ENCODE data around the gene ORAI2.
"Not testable (repeated sequence)": the region's sequence is repeated elsewhere in the genome, so short reads cannot be mapped to it uniquely, and the experiment has no call there.

The ORAI2 gene

DNA sequence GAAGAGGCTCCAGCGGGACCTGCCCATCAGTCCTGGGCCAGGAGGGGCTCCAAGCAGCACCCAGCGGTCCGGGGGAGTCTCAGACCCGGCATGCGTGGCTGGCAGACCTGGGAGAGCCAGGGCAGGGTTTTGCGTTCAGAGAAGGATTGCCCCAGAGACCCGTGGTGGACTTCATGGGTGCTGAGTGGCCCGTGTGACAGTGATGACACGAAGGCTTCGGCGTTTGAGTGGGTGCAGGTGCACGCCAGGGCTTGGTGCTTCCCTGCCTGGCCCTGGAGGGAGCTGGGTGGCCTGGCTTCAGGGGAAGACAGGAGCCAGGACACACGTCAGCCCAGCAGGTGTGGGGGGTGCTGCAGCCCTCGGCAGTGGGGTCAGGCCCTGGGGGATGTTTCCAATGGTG is 13.9 kb downstream of the ORAI2 start:
- no peak for DNase-seq

- no peak for DNase-seq
Measured at GRCh38 chr7:102449136-102449535, 15.8 kb downstream of the ORAI2 start.

DNA sequence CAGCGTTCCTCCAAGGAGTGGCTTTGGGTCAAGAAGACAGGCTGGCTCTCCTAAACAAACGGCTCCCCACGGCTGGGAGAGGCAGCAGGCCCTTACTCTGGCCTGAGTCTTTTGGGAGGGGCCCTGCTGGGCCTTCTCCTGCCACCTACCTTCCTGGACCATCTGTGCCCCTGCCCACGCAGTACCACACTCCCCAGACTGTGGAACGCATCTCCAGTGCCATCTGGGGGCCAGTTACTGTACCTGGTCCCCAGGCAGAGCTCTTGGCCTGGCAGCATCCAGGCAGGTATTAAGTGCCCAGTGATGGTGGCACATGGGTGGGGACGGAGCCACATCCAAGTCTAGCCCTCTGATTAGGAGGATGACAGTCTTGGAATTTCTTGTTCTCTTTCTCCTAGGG is 16.9 kb downstream of the ORAI2 start:
- DNase-seq: peak; percentile 14

GRCh38 chr7:102451371-102452054 is 18.1 kb downstream of the ORAI2 start:
- DNase-seq: peak; percentile 63

DNA sequence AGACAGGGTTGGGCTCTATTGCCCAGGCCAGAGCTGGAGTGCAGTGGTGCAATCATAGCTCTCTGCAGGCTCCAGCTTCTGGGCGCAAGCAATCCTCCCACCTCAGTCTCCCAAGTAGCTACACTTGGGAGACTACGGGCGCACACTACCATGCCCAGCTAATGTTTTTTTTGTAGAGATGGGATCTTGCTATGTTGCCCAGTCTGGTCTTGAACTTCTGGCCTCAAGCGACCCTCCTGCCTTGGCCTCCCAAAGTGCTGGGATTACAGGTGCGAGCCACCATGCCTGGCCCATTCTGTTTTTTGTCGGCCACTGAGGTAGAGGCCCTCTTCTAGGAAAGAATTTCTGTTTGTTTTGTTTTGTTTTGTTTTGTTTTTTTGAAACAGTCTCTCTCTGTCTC is 19.1 kb downstream of the ORAI2 start:
- no peak for DNase-seq

DNA sequence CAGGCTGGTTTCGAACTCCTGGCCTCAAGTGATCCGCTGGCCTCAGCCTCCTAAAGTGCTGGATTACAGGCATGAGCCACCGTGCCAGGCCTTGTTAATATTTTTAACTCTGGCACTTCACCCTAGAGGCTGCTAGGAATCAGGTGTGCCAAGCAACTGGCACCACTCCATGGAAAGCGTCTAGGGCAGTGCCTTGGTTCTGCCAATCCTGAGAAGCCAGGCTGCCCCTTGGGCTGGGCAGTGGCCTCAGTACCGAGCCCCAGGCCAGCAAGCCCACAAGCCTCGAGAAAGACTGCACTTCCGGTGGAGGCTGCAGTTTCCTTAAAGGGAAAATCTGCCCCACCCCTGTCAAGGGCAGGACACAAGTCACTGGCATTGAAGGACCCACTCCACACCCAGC is 19.9 kb downstream of the ORAI2 start:
- no peak for DNase-seq

DNA sequence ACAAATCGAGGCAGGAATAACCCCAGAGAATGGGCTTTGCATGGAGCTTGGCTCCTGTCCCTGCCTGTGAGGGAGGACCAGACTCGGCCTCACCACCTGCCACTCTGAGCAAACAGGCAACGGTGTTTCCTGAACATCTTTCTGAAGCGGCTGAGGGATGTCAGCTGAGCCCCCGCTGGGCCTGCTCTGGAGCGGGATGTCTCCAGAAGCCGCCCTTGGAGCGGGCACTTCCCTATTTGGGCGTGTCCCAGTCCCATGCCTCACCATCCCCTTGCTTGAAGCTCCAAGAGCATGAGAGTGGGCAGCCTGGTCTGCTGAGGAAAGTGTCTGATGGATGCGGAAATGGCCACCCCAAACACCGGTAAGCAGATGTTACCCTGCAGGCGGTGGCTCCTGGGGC is 21.1 kb downstream of the ORAI2 start:
- no peak for DNase-seq

DNA sequence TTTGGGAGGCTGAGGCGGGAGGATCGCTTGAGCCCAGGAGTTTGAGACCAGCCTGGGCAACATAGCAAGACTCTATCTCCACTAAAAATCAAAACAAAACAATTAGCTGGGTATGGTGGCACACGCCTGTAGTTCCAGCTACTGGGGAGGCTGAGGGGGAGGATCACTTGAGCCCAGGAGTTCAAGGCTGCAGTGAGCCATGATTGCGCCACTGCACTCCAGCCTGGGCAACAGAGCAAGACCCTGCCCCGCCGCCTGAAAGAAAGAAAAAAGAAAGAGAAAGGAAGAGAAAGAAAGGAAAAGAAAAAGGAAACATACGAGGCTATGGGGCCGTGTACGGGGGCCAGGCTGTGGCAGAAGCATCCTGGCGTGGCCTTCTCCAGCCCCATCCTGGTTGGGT is 21.6 kb downstream of the ORAI2 start:
- not testable (repeated sequence) for DNase-seq

DNA sequence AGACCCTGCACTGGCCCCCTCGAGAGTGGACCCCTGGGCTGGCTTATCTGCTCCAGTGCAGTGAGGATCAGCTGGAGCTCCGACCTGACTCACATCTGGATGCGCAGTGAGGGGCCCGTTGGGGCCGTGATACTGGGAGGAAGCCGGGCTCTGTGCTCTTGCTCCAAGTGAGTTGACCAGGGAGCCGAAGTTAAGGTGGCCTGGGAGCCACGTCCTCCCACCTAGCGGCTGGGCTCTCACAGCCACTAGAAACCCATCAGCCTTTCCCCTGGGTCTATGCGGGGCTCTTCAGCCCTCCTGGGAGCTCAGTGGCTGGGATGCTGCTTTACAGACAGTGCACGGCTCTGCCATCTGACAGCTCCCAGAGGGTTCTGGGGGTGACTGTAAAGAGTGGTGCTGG is 22.2 kb downstream of the ORAI2 start:
- DNase-seq: no peak

DNA sequence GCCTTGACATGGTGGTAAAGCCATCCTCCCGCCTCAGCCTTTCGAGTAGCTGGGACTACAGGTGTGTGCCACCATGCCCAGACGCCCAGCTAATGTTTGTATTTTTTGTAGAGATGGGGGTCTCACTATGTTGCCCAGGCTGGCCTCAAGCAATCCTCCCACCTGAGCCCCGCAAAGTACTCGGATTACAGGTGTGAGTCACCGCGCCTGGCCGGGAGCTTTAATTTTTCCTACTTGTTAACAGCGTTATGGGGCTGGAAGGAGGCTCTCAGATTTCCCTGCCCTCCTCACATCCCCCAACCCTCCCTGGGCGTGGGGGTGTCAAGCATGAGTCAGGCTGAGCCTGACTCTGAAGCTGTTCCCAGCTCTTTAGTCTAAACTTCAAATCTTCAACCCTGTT is 23.0 kb downstream of the ORAI2 start:
- DNase-seq: no peak

- DNase-seq: no peak
Measured at GRCh38 chr7:102457352-102457924, 24.1 kb downstream of the ORAI2 start.

DNA sequence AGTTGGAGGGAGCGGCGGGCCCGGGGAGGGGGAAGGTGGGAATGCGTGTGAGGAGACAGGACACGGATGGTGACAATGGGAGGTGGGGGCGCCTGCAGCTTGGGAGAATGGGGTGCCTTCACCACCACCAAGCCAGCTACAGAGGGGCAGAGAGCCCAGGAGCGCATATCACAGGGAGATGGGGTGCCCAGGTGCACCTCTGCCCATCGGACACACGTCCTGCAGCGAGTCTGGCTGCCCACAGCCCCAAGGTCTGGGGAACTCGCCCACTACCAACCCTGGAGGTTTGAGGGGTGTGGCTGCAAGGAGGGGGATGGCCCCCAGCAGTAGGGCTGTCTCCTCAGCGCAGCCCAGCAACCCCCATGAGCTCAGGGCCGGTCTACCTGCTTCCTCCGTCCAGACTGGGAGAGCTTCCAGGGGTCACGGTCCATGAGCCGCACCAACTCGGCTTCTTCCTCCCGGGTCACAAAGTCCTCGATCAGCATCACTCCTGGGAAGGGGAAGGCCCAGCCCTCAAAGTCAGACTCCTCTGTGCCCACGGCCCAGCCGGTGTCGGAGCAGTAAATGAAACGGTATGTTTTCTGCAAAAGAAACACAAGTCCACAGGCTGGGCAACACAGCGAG is 26.0 kb downstream of the ORAI2 start:
- DNase-seq: no peak

DNA sequence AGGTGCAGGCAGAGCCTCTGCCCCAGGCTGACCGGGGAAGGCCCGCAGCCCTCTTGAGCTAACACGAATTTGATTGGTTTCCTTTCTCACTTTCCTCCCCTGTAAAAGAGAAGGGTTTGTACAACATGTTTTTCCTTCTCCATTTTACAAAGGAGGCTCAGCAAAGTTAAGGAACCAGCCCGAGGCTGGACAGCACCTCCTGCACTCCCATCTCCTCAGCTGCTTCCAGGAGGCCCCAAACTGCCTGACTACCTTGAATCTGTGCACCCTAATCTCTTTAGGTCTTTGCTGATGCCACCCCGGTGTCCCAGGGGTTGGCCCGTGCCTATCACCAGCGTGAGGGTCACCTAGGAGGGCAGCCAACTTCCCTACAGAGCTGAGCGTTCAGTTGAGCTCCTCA is 27.1 kb downstream of the ORAI2 start:
- no peak for DNase-seq

DNA sequence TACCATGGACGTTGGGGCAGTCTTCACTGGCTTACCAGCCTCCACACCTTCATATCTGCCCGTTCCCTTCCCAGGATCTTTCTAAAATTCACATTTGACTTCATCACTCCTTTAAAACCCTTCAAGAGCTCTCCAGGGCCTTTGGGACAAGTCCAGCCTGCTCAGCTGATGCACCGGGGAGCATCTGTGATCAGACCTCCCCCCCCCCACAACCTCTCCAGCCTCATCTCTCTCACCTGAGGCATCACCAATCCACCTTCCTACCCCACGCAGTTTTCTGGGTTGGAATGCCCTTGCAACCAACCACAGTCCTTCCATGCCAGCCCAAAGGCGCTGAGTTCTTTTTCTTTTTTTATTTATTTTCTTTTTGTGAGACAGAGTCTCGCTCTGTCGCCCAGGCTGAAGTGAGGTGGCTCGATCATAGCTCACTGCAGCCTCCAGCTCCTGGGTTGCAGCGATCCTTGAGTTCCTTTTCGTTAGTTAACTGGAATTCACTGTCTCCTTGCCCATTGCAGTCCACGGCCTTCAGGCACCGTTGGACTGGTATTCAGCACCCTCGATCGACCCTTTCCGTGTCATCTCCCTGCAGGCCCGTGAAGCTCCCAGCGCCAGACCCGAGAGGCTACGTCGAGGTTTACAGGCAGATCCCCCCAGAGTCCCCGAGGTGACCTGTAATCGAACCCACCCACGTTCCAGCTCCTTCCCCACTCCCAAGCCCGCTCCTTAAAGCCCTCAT is 30.6 kb downstream of the ORAI2 start:
- no peak for DNase-seq

DNA sequence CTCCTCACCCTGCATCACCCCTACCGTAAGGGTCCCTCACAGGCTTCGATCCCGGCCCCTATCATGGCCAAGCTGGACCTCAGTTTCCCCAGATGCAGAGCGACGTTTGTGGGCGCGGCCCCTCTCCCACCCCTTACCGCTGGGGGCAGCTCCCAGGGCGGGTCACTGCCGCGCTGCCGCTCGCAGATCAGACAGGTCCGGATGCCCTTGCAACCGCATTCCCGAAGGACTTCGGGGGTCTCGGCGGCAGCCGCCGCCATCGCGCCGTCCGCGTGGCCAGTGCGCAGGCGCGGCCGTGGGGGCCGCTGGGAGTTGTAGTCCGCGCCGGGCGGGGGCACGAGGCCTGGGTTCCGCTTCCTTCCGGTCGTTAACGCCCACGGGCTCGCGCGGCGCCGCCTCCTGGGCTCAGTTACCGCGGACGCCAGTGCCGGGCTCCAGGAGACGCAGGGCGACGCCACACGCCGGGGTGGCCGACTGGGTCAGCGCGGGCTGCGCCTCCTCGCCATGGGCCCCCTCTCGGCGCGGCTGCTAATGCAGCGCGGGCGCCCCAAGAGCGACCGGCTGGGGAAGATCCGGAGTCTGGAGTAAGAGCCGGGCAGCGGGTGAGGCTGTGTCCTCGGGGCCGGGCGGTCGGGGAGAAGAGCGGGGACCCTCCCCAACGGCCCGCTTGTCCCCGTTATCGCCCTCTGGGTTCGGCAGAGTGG is 31.4 kb downstream of the ORAI2 start, which contains the start of the genes ALKBH4 and LRWD1:
Gene ALKBH4, minus strand, starts transcription at position 287 of the 704 bp plus-strand sequence. Its CDS starts 27 bp downstream, at position 260.
Gene LRWD1, plus strand, starts transcription at position 408 of the 704 bp plus-strand sequence. Its CDS starts 97 bp downstream, at position 505.
- peak; percentile 95 for DNase-seq

- DNase-seq: no peak
Measured at GRCh38 chr7:102466097-102466496, 32.7 kb downstream of the ORAI2 start.

- no peak for DNase-seq
Measured at GRCh38 chr7:102467581-102468477, 34.5 kb downstream of the ORAI2 start.

- DNase-seq: no peak
Measured at GRCh38 chr7:102468478-102469350, 35.3 kb downstream of the ORAI2 start.

GRCh38 chr7:102469351-102469971 is 36.1 kb downstream of the ORAI2 start:
- no peak for DNase-seq
